Stimulated activated naive B cell treated with anti-CD40 and anti-IgM and Interleukin-4, amounts not matched to agents 10 μg/mL and 1 μg/mL and 100 μg/mL, for 72 hours (primary cell): ENCODE measurements around the gene VWA5B2.
"Not testable (repeated sequence)": the region's sequence is repeated elsewhere in the genome, so short reads cannot be mapped to it uniquely, and the experiment has no call there.

Experiments
- ATAC-seq, 2 donors: fragments of 150-1000 bp; cut with Tn5 transposase; replicated peaks; 2 replicates each; pipeline ENCODE4 v1.10.0; 2021; ENCODE audit warnings: moderate library complexity in 1 of 2
- DNase-seq: peaks from one replicate; pipeline ENCODE4 v3.0.0; 2021
- H3K27ac Mint-ChIP-seq: one replicate; pipeline ENCODE4 v1.8.0; 2022; ENCODE audit warnings: mild to moderate bottlenecking, mixed read lengths
- H3K27me3 Mint-ChIP-seq, 2 donors: one replicate each; pipeline ENCODE4 v1.8.0; 2022; ENCODE audit warnings: mixed read lengths in 2 of 2
- H3K36me3 Mint-ChIP-seq, 2 donors: one replicate each; pipeline ENCODE4 v1.8.0; 2022; ENCODE audit warnings: mixed read lengths in 2 of 2, mild to moderate bottlenecking in 1 of 2
- H3K4me1 Mint-ChIP-seq, 2 donors: one replicate each; pipeline ENCODE4 v1.8.0; 2022; ENCODE audit warnings: mixed read lengths in 2 of 2, mild to moderate bottlenecking in 1 of 2
- H3K4me3 Mint-ChIP-seq, 2 donors: one replicate each; pipeline ENCODE4 v1.8.0; 2022; ENCODE audit warnings: mild to moderate bottlenecking in 2 of 2, mixed read lengths in 2 of 2, moderate library complexity in 1 of 2
- H3K9me3 Mint-ChIP-seq, 2 donors: one replicate each; pipeline ENCODE4 v1.8.0; 2022; ENCODE audit warnings: mixed read lengths in 2 of 2, mild to moderate bottlenecking in 1 of 2

Gene VWA5B2

DNA sequence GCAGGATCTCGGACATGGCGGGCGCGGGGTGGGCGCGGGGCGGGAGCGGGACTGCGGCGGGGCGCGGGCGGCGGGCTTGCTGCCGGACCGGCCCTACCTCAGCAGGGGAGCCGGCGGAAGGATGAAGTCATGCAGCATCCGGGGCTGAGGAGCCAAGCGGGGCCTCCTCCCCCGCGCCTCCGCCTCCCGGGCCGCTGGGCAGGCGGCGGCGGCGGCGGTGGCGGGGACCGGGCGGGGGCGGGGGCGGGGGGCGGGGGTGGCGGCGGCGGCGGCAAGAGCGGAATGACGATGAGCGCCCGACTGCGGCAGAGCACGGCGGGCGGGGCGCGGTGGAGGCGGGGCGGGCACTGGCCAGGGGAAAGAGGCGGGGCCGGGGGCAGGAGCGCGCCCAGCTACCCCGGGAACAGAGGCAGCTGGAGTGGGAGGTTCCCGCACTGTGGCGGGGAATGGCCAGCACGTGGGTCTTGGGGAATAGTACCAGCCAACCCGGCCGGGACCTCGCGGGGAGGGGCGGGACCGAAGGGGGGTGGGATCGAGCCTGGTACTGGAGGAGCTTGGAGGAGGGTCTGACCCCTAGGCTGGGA, 32.0 kb downstream of the VWA5B2 start, which contains the start of gene CAMK2N2:
TSS of gene CAMK2N2 (minus strand) at position 284 of the 584 bp plus-strand sequence. CDS start at position 16, 268 bp downstream.
- ATAC-seq (peak; percentile 63 to 65), DNase-seq (no peak)
- peaks cover 42 to 65% of the 10 kb centered on the region in 2 donors for H3K27me3 Mint-ChIP-seq
- peak within 1 kb of the TSS; percentile 83 for H3K27ac Mint-ChIP-seq
- peaks cover 17 to 18% of the 10 kb centered on the region in 2 donors for H3K4me1 Mint-ChIP-seq
- peaks cover 9 to 22% of the 10 kb centered on the region in 2 donors for H3K36me3 Mint-ChIP-seq
- H3K9me3 Mint-ChIP-seq = no peaks in the 10 kb centered on the region
- H3K4me3 Mint-ChIP-seq = peak within 1 kb of the TSS; percentile 67 to 72

DNA sequence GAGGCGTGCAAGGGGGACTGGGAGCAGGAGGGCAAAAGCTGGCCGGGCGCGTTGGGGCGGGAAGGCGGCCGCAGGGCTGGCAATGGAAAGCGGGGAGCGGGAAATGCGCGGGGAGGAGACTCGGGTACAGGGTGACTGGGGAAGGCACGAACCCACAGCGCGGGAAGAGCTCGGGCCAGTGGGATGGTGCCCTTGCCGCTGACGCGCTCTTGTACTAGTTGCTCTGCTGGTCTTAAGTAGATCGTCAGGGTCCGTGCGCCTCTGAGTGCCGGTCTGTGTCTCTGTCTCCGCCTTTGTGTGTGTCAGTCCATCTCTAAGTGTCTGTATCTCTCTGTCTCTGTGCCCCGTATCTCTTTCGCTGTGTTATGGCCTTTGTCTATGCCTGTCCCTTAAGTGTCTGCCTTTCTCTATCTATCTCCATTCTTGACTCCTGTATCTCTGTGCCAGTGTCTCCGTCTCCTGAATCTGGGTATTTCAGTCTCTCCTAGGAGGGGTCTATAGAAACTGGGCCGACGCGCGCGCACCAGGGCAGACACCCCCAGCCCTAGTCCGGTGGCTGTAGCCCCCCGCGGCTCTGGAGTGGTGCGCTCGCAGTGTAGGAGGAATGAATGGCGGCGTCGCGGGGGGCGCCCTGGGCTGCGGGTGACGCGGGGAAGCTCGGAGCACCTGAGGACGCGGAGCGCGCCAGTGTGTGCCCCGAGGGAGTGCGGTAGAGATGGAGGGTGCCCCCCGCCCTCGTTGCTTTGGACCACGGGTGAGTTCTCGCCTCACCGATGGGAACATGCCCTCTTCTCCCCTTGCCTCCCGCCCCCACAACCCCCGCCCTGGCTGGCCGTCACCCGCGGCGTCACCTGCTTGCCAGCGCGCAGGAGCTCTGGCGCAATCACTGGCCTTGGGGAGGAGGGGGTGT, 32.7 kb downstream of the VWA5B2 start:
- peaks cover 42 to 71% of the 10 kb centered on the region in 2 donors for H3K27me3 Mint-ChIP-seq
- peaks cover 17 to 18% of the 10 kb centered on the region in 2 donors for H3K4me1 Mint-ChIP-seq
- no peak overlapping the region for H3K27ac Mint-ChIP-seq
- no peak for DNase-seq
- peak overlapping the region; percentile 67 to 72 for H3K4me3 Mint-ChIP-seq
- peaks cover under 1 to 1% of the 10 kb centered on the region in 2 donors for H3K9me3 Mint-ChIP-seq
- H3K36me3 Mint-ChIP-seq = peaks cover 9 to 23% of the 10 kb centered on the region in 2 donors
- ATAC-seq = peak; percentile 44 to 55

DNA sequence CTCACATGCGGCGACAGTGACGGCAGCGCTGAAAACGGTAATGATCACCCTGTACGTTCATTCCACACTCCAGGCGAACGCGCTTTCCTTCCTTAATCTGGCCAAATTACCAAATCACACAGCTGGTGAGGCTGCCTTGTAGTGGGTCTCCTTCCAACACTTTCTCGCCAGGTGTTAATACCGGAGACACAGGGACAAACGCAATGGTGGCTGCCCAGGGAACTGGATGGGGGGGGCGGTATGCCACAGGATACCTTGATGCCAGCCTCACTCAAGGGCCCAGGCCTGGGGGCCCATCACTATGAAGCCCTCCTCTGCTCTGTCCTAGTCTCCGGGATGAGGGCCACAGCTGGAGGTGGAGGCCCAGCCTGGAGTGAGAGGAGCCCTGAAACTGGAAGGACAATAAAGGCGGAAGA, 33.4 kb downstream of the VWA5B2 start:
- peak overlapping the region; percentile 6 to 39 for H3K4me3 Mint-ChIP-seq
- ATAC-seq (no peak), DNase-seq (no peak)
- H3K9me3 Mint-ChIP-seq = peaks cover 4 to 5% of the 10 kb centered on the region in 2 donors
- H3K4me1 Mint-ChIP-seq = peaks cover 17 to 18% of the 10 kb centered on the region in 2 donors
- no peak overlapping the region for H3K27ac Mint-ChIP-seq
- H3K36me3 Mint-ChIP-seq = peaks cover 9 to 21% of the 10 kb centered on the region in 2 donors
- H3K27me3 Mint-ChIP-seq = peaks cover 47 to 78% of the 10 kb centered on the region in 2 donors

DNA sequence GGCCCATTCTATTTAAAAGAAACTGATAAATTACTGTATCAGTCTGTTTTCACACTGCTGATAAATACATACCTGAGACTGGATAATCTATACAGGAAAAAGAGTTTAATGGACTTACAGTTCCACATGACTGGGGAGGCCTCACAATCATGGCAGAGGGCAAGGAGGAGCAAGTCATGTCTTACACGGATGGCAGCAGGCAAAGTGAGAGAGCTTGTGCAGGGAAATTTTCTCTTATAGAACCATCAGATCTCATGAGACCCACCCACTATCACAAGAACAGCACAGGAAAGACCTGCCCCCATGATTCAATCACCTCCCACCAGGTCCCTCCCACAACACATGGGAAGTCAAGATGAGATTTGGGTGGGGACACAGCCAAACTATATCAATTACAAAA, 37.9 kb downstream of the VWA5B2 start:
- H3K27ac Mint-ChIP-seq, DNase-seq, H3K36me3 Mint-ChIP-seq, H3K4me1 Mint-ChIP-seq, H3K9me3 Mint-ChIP-seq, H3K4me3 Mint-ChIP-seq, ATAC-seq: not testable (repeated sequence)
- H3K27me3 Mint-ChIP-seq = peaks cover 37 to 87% of the 10 kb centered on the region in 2 donors

DNA sequence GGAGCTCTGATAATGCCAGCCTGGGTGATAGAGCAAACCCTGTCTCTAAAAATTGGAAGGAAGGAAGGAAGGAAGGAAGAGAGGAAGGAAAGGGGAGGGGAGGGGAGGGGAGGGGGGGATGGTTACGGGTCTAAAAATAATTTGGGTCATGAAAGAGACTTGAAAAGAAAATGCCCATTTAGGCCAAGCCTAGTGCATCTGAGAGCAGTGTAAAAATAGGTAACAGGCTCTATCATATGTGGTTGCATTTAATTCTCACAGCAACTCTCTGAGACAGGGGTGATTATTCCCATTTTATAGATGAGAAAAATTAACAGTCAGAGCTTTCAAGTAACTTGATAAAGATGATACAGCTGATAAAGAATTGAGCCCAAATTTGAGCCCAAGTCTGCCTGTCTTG, 42.9 kb downstream of the VWA5B2 start:
- H3K4me1 Mint-ChIP-seq = peaks cover 5% of the 10 kb centered on the region in 2 donors
- H3K9me3 Mint-ChIP-seq = peaks cover 2 to 3% of the 10 kb centered on the region in 2 donors
- H3K27ac Mint-ChIP-seq = no peak overlapping the region
- ATAC-seq (no peak), DNase-seq (no peak)
- no peak overlapping the region for H3K4me3 Mint-ChIP-seq
- peaks cover 0 to 2% of the 10 kb centered on the region in 2 donors for H3K36me3 Mint-ChIP-seq
- peaks cover 49 to 78% of the 10 kb centered on the region in 2 donors for H3K27me3 Mint-ChIP-seq

DNA sequence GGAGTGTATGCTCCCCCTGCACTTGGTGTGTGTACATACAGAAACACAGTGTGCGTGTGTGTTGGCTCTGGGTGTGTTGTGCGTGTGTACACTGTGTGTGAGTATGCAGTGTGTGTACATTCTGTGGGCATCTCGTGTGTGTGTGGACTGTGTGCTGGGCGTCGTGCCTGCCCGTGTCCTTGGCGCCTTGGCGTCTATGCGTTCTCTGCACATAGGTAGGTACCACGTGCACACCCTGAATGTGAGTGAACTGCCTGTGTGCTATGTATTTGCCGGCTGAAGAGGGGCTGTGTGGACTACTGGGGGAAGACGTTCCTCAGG, 46.0 kb downstream of the VWA5B2 start:
- H3K27me3 Mint-ChIP-seq = peaks cover 62 to 64% of the 10 kb centered on the region in 2 donors
- peaks cover 0 to 1% of the 10 kb centered on the region in 2 donors for H3K9me3 Mint-ChIP-seq
- H3K36me3 Mint-ChIP-seq = no peaks in the 10 kb centered on the region
- ATAC-seq (no peak), DNase-seq (no peak)
- peak overlapping the region in 1 of 2 donors; percentile 26 for H3K4me3 Mint-ChIP-seq
- no peak overlapping the region for H3K27ac Mint-ChIP-seq
- peaks cover 5% of the 10 kb centered on the region in 2 donors for H3K4me1 Mint-ChIP-seq

DNA sequence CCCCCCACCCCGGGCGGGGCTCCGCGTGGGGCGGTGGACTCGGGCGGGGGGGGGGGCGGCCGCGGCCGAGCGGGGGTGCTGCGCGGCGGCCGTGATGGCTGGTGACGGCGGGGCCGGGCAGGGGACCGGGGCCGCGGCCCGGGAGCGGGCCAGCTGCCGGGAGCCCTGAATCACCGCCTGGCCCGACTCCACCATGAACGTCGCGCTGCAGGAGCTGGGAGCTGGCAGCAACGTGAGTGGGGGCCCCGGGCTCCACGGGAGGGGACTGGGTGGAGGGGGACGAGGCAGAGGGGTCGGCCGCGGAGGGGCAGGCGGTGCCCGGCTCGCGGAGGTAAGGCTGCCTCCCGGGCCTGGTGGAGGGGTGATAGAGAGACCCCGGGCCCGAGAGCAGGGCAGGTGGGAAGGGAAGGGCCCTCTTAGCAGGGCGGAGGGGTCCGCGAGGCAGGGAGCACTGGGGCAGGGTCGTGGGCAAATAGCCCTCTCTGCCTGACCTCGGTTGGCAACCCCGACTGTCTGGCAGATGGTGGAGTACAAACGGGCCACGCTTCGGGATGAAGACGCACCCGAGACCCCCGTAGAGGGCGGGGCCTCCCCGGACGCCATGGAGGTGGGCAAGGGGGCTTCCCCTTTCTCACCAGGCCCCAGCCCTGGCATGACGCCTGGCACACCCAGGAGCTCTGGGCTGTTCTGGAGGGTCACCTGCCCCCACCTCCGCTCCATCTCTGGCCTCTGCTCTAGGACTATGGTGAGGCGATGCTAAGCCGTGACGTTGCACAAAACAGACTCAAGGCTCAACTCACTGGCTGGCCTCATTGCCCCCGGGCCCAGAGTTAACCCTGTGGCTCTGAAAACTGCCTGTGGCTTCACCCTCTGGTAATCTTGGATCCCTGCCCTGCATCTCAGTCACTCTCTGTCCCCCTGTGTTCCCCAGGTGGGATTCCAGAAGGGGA, 46.9 kb downstream of the VWA5B2 start, which contains the start of gene ECE2:
TSS of gene ECE2 (plus strand) at position 62 of the 950 bp plus-strand sequence. CDS start at position 194, 132 bp downstream.
- H3K4me3 Mint-ChIP-seq = peak within 1 kb of the TSS in 1 of 2 donors; percentile 26
- peaks cover 58 to 62% of the 10 kb centered on the region in 2 donors for H3K27me3 Mint-ChIP-seq
- H3K36me3 Mint-ChIP-seq = no peaks in the 10 kb centered on the region
- peaks cover 0 to 1% of the 10 kb centered on the region in 2 donors for H3K9me3 Mint-ChIP-seq
- ATAC-seq = no peak
- H3K27ac Mint-ChIP-seq = no peak within 1 kb of the TSS
- no peak for DNase-seq
- peaks cover 5% of the 10 kb centered on the region in 2 donors for H3K4me1 Mint-ChIP-seq

DNA sequence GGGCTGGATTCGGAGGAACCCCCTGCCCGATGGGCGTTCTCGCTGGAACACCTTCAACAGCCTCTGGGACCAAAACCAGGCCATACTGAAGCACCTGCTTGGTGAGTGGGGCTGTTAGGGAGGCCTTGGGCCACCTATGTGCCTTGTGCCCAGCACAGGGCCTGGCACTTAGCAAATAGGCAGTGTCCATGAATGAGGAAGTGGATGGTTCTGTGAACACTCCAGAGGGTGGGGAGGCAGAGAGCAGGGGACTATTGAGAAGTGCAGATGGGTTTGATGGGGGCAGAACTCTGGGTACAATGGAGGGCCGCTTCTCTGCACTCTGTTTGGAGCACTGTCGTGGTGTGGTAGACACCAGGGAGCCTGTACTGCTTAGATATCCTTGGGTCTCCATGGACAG, 48.0 kb downstream of the VWA5B2 start:
- no peak for DNase-seq
- H3K27me3 Mint-ChIP-seq = peaks cover 51 to 52% of the 10 kb centered on the region in 2 donors
- no peaks in the 10 kb centered on the region for H3K36me3 Mint-ChIP-seq
- H3K9me3 Mint-ChIP-seq = no peaks in the 10 kb centered on the region
- H3K4me3 Mint-ChIP-seq = no peak overlapping the region
- peak in 1 of 2 donors; percentile 19 for ATAC-seq
- H3K27ac Mint-ChIP-seq = no peak overlapping the region
- peaks cover 5% of the 10 kb centered on the region in 2 donors for H3K4me1 Mint-ChIP-seq

DNA sequence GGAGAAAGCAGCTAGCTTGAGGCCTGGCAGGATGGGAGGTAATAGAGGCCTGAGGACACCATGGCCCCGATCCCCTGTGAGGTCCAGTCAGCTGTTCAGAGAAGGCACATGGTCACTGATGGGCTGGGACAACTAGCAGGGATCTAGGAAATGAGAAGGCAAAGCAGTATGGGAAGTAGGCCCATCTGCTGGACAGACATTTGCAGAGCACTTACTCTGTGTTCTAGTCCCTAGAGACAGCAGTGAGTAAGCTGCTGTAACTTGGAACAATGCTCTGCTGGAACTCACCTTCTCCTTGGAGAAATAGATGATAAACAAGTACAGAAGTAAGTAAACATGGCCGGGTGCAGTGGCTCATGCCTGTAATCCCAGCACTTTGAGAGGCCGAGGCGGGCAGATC, 53.6 kb downstream of the VWA5B2 start:
- Mint-ChIP-seq H3K4me1 (no peaks in the 10 kb centered on the region), H3K4me3 (no peak overlapping the region), H3K27me3 (peaks cover 30 to 54% of the 10 kb centered on the region in 2 donors), H3K27ac (no peak overlapping the region), H3K9me3 (peaks cover 3 to 4% of the 10 kb centered on the region in 2 donors), H3K36me3 (no peaks in the 10 kb centered on the region)
- ATAC-seq (no peak), DNase-seq (no peak)

DNA sequence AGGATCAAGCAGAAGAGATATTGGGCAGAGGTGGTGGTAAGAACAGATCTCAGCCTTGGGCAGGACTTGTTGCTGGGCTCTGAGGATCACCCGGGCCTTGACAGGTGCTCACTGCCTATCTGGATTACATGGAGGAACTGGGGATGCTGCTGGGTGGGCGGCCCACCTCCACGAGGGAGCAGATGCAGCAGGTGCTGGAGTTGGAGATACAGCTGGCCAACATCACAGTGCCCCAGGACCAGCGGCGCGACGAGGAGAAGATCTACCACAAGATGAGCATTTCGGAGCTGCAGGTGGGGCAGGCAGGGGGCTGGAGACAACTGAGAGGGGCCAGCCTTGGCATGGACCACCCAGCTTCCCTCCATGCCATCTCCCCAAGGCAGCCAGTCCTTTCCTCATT, 54.3 kb downstream of the VWA5B2 start:
- peaks cover 3 to 4% of the 10 kb centered on the region in 2 donors for H3K9me3 Mint-ChIP-seq
- H3K4me1 Mint-ChIP-seq = no peaks in the 10 kb centered on the region
- DNase-seq (no peak), ATAC-seq (no peak)
- H3K4me3 Mint-ChIP-seq = no peak overlapping the region
- peaks cover 25 to 50% of the 10 kb centered on the region in 2 donors for H3K27me3 Mint-ChIP-seq
- H3K27ac Mint-ChIP-seq = no peak overlapping the region
- no peaks in the 10 kb centered on the region for H3K36me3 Mint-ChIP-seq

DNA sequence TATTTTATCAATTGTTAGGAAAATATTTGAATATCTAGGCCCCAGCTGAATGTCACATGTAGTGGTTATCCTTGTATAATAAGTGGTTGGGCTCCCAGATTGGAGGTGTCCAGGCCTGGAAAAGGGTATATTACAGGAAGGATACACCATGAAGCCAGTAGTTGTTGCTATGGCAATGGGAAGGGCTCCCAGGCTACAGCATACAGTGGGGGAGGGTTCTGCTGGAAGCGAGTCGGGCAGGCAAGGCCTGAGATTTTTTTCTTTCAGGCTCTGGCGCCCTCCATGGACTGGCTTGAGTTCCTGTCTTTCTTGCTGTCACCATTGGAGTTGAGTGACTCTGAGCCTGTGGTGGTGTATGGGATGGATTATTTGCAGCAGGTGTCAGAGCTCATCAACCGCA, 55.3 kb downstream of the VWA5B2 start:
- no peaks in the 10 kb centered on the region for H3K36me3 Mint-ChIP-seq
- DNase-seq = no peak
- H3K9me3 Mint-ChIP-seq = peaks cover 3 to 4% of the 10 kb centered on the region in 2 donors

DNA sequence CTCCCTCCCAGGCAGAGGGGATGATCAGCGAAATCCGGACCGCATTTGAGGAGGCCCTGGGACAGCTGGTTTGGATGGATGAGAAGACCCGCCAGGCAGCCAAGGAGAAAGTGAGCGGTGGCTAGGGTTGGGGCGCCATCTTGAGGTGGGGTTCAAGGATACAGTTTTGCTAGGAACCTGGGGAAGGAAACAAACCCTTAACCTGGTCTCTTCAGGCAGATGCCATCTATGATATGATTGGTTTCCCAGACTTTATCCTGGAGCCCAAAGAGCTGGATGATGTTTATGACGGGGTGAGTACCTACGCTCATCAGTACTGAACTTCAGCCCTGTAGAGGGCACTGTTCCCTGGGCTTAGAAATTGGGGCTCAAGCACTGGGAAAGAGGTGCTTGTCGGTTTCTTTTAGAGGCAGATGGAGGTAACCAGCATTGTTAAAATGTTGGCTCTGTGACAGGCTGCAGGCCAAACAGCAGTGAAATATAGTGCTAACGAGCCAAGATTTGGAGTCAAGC, 60.1 kb downstream of the VWA5B2 start:
- DNase-seq (peak; percentile 23), ATAC-seq (peak; percentile 76 to 78)
- Mint-ChIP-seq H3K9me3 (no peaks in the 10 kb centered on the region), H3K4me3 (no peak overlapping the region), H3K4me1 (peaks cover 0 to 6% of the 10 kb centered on the region in 2 donors), H3K36me3 (no peaks in the 10 kb centered on the region), H3K27me3 (peaks cover 27 to 45% of the 10 kb centered on the region in 2 donors), H3K27ac (no peak overlapping the region)

More for the DNA sequence above, 55.3 kb downstream of the VWA5B2 start:
- Mint-ChIP-seq H3K27me3 (peaks cover 24 to 53% of the 10 kb centered on the region in 2 donors), H3K4me1 (peaks cover 0 to 6% of the 10 kb centered on the region in 2 donors), H3K27ac (no peak overlapping the region), H3K4me3 (no peak overlapping the region)
- peak; percentile 23 to 25 for ATAC-seq

DNA sequence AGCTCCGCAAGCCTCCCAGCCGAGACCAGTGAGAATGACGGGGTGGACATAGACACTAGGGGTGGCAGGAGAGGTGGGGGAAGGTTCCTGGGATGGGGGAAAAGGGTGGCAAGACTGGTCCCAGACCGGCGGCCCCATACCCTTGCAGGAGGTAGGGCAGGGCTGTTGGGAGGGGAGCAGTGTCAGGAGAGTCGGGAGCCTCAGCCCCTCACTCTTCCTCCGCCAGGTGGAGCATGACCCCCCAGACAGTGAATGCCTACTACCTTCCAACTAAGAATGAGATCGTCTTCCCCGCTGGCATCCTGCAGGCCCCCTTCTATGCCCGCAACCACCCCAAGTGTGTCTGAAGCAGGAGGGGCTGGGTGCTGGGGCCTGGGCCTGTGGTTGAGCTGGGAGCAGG, 60.9 kb downstream of the VWA5B2 start:
- peaks cover 0 to 6% of the 10 kb centered on the region in 2 donors for H3K4me1 Mint-ChIP-seq
- ATAC-seq (no peak), DNase-seq (no peak)
- H3K9me3 Mint-ChIP-seq = no peaks in the 10 kb centered on the region
- H3K27me3 Mint-ChIP-seq = peaks cover 24 to 37% of the 10 kb centered on the region in 2 donors
- H3K27ac Mint-ChIP-seq = no peak overlapping the region
- H3K4me3 Mint-ChIP-seq = no peak overlapping the region
- no peaks in the 10 kb centered on the region for H3K36me3 Mint-ChIP-seq
